Urinary bladder (tissue), 4 donors: ENCODE measurements around the gene RLN3. TPM values are rescaled to one million over a fixed set of nuclear protein-coding genes. Genes with fewer than 3 reads are reported as not detected.

Experiments
- DNase-seq: peaks from one replicate; pipeline ENCODE4 v3.0.0-alpha.2; 2015; ENCODE audit errors: extremely low spot score
- H3K27ac ChIP-seq: one replicate; pipeline ENCODE4 v1.5.1; 2013; ENCODE audit warnings: low read depth, mild to moderate bottlenecking, moderate library complexity
- H3K36me3 ChIP-seq: one replicate; pipeline ENCODE4 v1.6.1; 2013; ENCODE audit warnings: mild to moderate bottlenecking, moderate library complexity; ENCODE audit not compliant: insufficient read depth
- H3K4me1 ChIP-seq: one replicate; pipeline ENCODE4 v1.6.1; 2013; ENCODE audit warnings: mild to moderate bottlenecking, moderate library complexity; ENCODE audit not compliant: insufficient read depth
- H3K4me3 ChIP-seq: one replicate; pipeline ENCODE4 v1.5.1; 2013; ENCODE audit warnings: low read depth, low read length
- WGBS: extraction: QIAGEN DNeasy Blood & Tissue Kit; methylation state at CpG from one replicate; pipeline ENCODE4 v1.1.7; 2013; 5-methylcytosine and 5-hydroxymethylcytosine counted together
- polyA plus RNA-seq: library from polyadenylated mRNA; stranded (reverse); fragments of 200-250 nt; gene quantifications from one replicate; pipeline ENCODE4 v1.2.3, GENCODE V29; 2013
- total RNA-seq: library from RNA; depleted of rRNA; stranded (reverse); fragments of >200 nt; gene quantifications from one replicate; pipeline ENCODE4 v1.2.3, GENCODE V29; 2014
- donor health status: healthy with polysubstance abuse.
- donor health status: healthy.

RLN3 gene
- total and polyA plus RNA-seq, 2 donors = not detected

- Histone ChIP-seq H3K4me1 (no peaks in the 10 kb centered on the region), H3K27ac (peak overlapping the region; percentile 46), H3K4me3 (no peak overlapping the region), H3K36me3 (no peaks in the 10 kb centered on the region)
- DNase-seq = no peak
- 81% methylated on average over 10 of the region's 10 CpGs for WGBS
These were observed 42.1 kb upstream of the RLN3 start for GRCh38 chr19:13985771-13986347.

- Histone ChIP-seq H3K27ac (peak overlapping the region; percentile 72), H3K36me3 (no peaks in the 10 kb centered on the region), H3K4me1 (no peaks in the 10 kb centered on the region), H3K4me3 (no peak overlapping the region)
- WGBS = 25% methylated on average over 19 of the region's 19 CpGs
- no peak for DNase-seq
These were observed 41.5 kb upstream of the RLN3 start for GRCh38 chr19:13986348-13986904.

- DNase-seq = no peak
- H3K36me3 ChIP-seq = no peaks in the 10 kb centered on the region
- H3K27ac ChIP-seq = peak overlapping the region; percentile 72
- H3K4me3 ChIP-seq = no peak overlapping the region
- WGBS = 68% methylated on average over 17 of the region's 17 CpGs
- no peaks in the 10 kb centered on the region for H3K4me1 ChIP-seq
These were observed 40.7 kb upstream of the RLN3 start for GRCh38 chr19:13987101-13987890.

- H3K4me1 ChIP-seq = no peaks in the 10 kb centered on the region
- no peak for DNase-seq
- 88% methylated on average over 7 of the region's 7 CpGs for WGBS
- H3K27ac ChIP-seq = no peak overlapping the region
- H3K36me3 ChIP-seq = no peaks in the 10 kb centered on the region
- H3K4me3 ChIP-seq = no peak overlapping the region
These were observed 38.5 kb upstream of the RLN3 start for GRCh38 chr19:13989487-13989886.

GRCh38 chr19:13990085-13990484 is 37.9 kb upstream of the RLN3 start:
- WGBS = 90% methylated on average over 8 of the region's 8 CpGs
- DNase-seq = no peak
- Histone ChIP-seq H3K27ac (no peak overlapping the region), H3K4me1 (no peaks in the 10 kb centered on the region), H3K4me3 (no peak overlapping the region), H3K36me3 (no peaks in the 10 kb centered on the region)

- no peak for DNase-seq
- WGBS = 94% methylated on average over 7 of the region's 7 CpGs
- H3K27ac ChIP-seq = no peak overlapping the region
- no peak overlapping the region for H3K4me3 ChIP-seq
- no peaks in the 10 kb centered on the region for H3K36me3 ChIP-seq
- no peaks in the 10 kb centered on the region for H3K4me1 ChIP-seq
These were observed 35.9 kb upstream of the RLN3 start for GRCh38 chr19:13992025-13992424.

GRCh38 chr19:13993590-13994300 is 34.2 kb upstream of the RLN3 start:
- Histone ChIP-seq H3K36me3 (no peaks in the 10 kb centered on the region), H3K4me3 (no peak overlapping the region), H3K4me1 (no peaks in the 10 kb centered on the region), H3K27ac (no peak overlapping the region)
- DNase-seq = no peak
- 86% methylated on average over 22 of the region's 22 CpGs for WGBS

GRCh38 chr19:13995017-13995728 is 32.8 kb upstream of the RLN3 start:
- Histone ChIP-seq H3K36me3 (no peaks in the 10 kb centered on the region), H3K4me1 (no peaks in the 10 kb centered on the region), H3K27ac (no peak overlapping the region), H3K4me3 (no peak overlapping the region)
- DNase-seq = no peak
- 83% methylated on average over 13 of the region's 13 CpGs for WGBS

- Histone ChIP-seq H3K4me3 (no peak overlapping the region), H3K27ac (no peak overlapping the region), H3K36me3 (no peaks in the 10 kb centered on the region), H3K4me1 (no peaks in the 10 kb centered on the region)
- no peak for DNase-seq
- 90% methylated on average over 14 of the region's 14 CpGs for WGBS
These were observed 31.8 kb upstream of the RLN3 start for GRCh38 chr19:13995878-13996765.

- no peak overlapping the region for H3K4me3 ChIP-seq
- no peaks in the 10 kb centered on the region for H3K36me3 ChIP-seq
- no peaks in the 10 kb centered on the region for H3K4me1 ChIP-seq
- no peak overlapping the region for H3K27ac ChIP-seq
- WGBS = 91% methylated on average over 22 of the region's 22 CpGs
- DNase-seq = no peak
These were observed 30.9 kb upstream of the RLN3 start for GRCh38 chr19:13996928-13997630.

GRCh38 chr19:13997631-13997962 is 30.4 kb upstream of the RLN3 start:
- no peaks in the 10 kb centered on the region for H3K4me1 ChIP-seq
- no peak overlapping the region for H3K4me3 ChIP-seq
- H3K27ac ChIP-seq = no peak overlapping the region
- 86% methylated on average over 6 of the region's 6 CpGs for WGBS
- DNase-seq = no peak
- H3K36me3 ChIP-seq = no peaks in the 10 kb centered on the region

- Histone ChIP-seq H3K4me1 (no peaks in the 10 kb centered on the region), H3K27ac (no peak overlapping the region), H3K36me3 (no peaks in the 10 kb centered on the region), H3K4me3 (no peak overlapping the region)
- WGBS = 100% methylated on average over 1 of the region's 1 CpG
- no peak for DNase-seq
These were observed 29.5 kb upstream of the RLN3 start for GRCh38 chr19:13998426-13998825.
